GM21619 (cell line): ENCODE measurements around the gene ZNF587B.
"Not testable (repeated sequence)": the region's sequence is repeated elsewhere in the genome, so short reads cannot be mapped to it uniquely, and the experiment has no call there.

Experiments
- ATAC-seq: cut with Tn5 transposase; IDR thresholded peaks from one replicate; pipeline ENCODE4 v1.9.1; 2021; ENCODE audit not compliant: unreplicated experiment

Gene ZNF587B

DNA sequence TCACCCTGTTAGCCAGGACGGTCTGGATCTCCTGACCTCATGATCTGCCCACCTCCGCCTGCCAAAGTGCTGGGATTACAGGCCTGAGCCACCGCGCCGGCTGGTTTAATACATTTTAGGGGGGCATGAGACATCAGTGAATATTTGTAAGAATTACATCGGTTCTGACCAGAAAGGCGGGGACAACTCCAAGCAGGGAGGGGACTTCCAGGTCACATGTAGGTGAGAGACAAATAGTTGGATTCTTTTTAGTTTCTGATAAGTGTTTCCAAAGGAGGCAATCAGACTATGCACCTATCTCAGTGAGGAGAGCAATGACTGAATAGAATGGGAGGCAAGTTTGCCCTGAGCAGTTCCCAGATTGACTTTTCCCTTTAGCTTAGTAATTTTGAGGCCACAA, 11.7 kb upstream of the ZNF587B start:
- no peak for ATAC-seq

DNA sequence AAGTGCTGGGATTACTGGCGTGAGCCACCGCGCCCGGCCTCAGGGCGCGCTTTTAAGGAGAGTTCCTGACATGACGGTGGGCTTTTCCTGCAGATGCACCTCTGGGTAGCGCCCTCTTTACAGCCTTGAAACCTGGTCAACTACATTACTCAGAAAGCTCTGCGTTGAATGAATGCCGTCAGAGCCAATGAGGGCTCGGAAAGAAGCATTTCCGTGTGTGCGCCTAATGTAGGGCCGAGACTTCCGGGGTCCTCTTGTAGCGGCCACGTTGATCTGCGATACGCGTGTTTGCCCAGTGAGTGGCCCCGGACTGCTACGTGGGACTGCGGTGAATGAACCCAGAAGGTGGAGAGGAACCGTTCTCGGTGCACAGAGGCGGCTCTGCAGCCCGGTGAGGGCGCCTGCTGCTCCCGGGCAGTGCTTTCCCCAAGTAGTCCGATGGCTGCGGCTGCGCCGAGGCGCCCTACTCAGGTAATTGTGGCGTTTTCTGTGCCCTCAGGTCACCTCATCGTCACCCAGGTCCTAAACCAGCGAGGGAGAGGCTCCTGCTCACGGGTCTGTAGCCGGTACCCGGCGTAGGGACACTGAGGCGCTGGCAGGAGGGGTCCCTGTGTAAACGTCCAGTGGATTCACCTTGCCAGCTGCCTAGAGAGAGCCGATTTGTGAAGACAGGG, 10.5 kb upstream of the ZNF587B start:
- ATAC-seq = peak; percentile 88

DNA sequence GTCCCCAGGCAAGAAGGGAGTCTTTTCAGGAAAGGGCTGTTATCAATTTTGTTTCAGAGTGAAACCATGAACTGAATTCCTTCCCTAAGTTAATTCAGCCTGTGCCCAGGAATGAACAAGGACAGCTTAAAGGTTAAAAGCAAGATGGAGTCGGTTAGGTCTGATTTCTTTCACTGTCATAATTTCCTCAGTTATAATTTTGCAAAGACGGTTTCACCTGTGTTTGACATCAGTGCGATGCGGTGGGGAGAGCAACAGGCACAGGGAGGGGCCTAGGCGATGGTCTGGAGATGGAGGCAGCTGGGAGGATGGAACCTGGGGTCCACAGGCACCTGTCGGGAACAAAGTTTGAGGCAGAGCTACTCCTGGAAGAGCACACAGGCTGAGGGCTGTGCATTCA, 9.5 kb upstream of the ZNF587B start:
- no peak for ATAC-seq

DNA sequence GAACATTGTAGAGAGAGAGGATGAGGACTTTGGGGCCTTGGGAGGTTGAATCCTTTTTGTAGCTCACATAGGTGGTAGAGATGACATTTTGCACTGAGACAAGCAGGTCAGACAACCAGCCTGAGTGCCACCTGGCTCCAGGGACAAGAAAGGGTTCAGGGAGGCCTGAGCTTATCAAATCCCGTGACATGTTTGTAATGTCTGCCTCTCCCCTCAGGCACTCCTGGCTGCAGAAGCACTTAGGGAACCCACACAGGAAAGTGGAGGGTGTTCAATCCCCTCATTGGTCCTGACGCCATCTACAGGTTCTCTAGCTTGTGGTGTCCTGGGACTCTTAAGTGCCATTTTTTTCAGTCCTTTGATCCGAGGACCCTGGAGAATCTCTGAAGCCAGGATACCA, 9.0 kb upstream of the ZNF587B start:
- ATAC-seq = not testable (repeated sequence)

DNA sequence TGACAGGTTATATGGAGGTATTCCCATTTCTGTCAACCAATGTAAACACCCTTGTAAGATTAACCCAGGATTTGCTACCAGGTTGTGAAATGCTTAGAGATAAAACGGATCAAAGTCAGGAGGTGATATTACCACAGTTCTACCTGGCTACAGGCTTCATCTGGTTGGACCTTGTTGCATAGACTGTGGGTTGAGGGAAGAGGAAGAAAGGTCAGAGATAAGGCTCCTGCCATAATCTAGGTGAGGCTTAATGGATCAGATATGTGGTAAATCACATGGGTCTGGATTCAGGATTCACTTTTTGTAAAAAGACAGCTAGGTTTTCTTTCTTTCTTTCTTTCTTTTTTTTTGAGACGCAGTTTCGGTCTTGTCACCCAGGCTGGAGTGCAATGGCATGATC, 8.6 kb upstream of the ZNF587B start:
- ATAC-seq = not testable (repeated sequence)

DNA sequence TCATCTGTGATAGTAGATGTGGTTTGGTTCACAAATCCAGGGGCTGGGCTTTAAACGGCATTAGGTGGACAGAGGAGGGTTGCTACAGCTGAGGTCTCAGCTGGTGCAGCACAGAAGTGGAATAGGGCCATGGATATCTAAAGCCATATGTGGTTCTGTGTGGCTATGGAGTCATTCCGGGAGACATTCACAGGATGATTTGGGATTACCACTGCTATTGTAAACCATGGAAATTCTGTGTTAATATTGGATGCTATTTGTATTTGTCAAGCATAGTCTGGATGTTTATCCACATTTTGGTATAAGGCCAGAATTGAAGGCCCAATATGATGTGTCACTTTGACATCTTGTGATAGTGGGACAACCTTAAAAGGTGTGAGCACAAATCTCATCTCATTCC, 6.9 kb upstream of the ZNF587B start:
- ATAC-seq = not testable (repeated sequence)

DNA sequence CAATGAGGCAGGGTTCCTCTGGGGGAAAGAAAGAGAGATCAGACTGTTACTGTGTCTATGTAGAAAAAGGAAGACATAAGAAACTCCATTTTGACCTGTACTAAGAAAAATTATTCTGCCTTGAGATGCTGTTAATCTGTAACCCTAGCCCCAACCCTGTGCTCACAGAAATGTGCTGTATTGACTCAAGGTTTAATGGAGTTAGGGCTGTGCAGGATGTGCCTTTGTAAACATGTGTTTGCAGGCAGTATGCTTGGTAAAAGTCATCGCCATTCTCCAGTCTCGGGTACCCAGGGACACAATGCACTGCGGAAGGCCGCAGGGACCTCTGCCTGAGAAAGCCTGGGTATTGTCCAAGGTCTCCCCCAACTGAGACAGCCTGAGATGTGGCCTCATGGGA, 6.5 kb upstream of the ZNF587B start:
- ATAC-seq = not testable (repeated sequence)

DNA sequence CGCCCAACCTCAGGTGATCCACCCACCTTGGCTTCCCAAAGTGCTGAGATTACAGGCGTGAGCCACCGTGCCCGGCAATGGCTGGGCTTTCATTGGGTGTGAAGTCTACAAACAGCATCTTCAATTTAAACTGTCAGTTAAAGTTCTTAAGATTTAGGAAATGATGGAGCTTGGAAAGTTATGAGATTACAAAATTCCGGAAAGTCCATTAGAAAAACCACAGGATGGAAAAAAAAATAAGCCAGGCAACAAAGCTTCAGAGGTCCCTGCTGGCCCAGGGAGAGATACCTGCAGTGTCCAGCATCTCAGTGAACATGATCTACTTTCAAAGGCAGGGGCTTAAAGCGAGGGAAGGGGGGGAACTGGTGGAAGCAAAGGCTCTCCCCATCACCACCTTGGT, 4.6 kb upstream of the ZNF587B start:
- ATAC-seq = no peak

DNA sequence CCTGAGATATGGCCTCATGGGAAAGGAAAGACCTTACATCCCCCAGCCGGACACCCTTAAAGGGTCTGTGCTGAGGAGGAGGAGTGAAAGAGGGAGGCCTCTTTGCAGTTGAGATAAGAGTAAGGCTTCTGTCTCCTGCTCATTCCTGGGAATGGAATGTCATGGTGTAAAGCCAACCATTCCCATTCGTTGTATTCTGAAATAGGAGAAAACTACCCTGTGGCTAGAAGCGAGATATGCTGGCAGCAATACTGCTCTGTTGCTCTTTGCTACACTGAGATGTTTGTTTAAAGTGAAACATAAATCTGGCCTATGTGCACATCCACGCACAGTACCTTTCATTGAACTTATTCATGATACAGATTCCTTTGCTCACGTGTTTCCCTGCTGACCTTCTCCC, 783 bp upstream of the ZNF587B start:
- no peak for ATAC-seq

DNA sequence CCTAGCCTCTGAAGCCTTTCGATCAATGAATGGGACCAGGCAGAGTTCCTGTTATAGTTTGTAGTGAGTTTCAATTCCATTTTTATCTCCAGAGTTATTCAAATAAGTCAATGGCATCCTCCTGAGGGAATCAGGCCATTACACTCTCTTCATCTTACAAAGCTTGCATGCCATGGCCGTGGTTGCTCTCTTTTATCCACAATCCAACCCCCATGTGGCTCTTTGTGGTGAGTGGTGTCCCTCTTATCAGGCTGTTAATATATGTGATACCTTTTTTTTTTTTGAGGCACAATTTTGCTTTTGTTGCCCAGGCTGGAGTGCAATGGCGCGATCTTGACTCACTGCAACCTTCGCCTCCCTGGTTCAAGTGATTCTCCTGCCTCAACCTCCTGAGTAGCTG, 6.9 kb downstream of the ZNF587B start:
- not testable (repeated sequence) for ATAC-seq

DNA sequence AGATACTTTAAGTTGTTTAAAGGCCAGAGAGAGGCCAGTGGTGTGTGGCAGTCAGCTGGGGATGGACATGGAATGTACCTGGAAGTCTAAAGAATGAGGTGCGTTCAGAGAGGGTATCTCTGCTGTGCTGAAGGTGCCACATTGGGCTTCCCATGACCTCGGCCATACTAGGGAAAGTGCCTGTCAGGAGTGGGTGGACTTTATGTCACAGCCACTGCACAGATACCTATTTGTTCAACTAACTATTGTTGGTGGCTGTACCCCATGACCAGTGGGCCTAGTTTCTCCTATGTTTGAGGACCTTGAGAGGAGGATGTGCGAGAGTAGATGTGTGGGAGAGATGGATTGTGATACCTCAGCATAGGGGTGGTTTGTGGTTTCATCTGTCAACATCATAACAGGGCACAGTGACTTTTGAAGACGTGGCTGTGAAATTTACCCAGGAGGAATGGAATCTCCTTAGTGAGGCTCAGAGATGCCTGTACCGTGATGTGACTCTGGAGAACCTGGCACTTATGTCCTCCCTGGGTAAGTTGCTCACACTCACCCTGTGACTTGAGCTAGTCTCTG, 8.6 kb downstream of the ZNF587B start:
- not testable (repeated sequence) for ATAC-seq

DNA sequence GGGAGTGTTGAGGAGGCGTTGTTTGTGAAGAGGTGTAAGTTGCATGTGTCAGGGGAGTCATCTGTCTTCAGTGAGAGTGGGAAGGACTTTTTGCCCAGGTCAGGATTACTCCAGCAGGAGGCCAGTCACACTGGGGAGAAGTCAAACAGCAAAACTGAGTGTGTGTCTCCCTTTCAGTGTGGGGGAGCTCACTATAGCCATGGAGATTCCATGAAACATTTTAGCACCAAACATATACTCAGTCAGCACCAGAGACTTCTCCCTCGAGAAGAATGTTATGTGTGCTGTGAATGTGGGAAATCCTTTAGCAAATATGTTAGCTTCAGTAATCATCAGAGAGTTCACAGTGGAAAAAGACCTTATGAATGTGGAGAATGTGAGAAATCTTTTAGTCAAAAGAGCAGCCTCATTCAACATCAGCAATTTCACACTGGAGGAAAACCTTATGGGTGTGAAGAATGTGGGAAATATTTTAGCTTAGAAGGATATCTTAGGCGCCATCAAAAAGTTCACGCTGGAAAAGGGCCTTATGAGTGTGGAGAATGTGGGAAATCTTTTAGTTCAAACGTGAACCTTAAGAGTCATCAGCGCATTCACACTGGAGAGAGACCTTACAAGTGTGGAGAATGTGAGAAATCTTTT, 11.1 kb downstream of the ZNF587B start:
- ATAC-seq = no peak

DNA sequence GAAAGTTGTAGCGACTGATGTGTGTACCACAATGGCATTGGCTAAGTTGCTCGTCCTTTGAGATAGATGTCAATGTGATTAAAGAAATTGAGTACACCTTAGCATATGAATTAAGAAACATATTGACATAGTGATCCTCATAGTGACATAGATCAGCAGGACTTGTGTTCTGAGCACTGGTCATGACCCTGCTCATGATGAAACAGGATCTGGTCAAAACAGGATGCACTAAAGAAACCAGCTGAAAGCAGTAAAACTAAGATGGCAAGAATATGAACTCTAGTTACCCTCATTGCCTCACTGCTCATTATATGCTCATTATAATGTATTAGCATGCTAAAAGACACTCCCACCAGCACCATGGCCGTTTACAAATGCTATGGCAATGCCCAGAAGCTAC, 17.1 kb downstream of the ZNF587B start:
- ATAC-seq = not testable (repeated sequence)

DNA sequence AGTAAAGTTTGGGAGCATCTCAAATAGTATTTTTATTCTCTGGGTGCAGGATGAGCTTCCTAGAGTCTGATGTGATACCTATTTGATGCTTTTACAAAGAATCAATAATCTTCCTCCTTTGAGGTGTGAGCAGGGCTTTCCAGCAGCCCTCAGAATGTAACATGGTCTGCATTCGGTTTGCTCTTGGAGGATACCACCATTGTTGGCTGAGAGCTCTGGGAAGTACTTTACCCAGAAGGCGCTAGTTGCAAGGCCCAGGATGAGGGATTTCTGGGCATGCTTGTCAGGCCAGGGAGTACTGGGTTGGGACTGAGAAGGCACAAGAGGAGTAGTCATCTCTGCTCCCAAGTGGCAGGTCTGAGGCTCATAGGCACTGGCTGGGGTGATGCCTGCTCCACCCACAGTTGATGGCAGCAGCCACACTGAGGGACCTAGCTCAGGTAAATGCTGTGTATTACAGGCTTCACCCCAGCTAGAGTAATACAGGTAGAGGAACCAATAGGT, 19.1 kb downstream of the ZNF587B start:
- peak; percentile 19 for ATAC-seq

DNA sequence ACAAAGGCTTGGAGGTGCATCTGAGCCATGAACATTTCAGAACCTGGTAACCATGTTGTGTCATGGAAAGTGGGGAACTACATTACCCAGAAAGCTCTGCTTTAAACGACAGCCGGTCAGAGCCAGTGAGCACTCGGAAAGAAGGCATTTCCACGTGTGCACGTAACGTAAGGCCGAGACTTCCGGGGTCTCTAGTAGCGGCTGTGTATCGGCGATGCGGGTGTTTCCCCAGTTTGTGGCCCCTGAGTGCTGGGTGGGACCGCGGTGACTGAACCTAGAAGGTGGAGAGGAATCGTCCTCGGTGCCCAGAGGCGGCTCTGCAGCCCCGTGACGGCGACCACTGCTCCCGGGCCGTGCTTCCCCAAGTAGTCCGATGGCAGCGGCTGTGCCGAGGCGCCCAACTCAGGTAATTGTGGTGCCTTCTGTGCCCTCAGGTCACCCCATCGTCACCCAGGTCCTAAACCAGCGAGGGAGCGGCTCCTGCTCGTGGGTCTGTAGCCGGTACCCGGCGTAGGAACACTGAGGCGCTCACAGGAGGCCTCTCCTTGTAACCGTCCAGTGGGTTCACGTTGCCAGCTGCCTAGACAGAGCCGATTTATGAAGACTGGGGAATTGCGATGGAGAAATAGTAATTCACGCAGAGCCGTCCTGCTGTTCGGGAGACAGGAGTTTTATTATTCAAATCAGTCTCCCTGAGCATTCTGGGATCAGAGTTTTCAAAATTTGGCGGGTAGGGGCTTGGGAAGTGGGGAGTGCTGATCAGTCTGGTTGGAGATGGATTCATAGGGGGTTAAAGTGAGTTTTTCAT, 19.8 kb downstream of the ZNF587B start, which contains the start of gene ZNF587:
Gene ZNF587, plus strand, starts transcription at position 194 of the 808 bp plus-strand sequence. Its CDS starts 180 bp downstream, at position 374.
- ATAC-seq = peak; percentile 97

DNA sequence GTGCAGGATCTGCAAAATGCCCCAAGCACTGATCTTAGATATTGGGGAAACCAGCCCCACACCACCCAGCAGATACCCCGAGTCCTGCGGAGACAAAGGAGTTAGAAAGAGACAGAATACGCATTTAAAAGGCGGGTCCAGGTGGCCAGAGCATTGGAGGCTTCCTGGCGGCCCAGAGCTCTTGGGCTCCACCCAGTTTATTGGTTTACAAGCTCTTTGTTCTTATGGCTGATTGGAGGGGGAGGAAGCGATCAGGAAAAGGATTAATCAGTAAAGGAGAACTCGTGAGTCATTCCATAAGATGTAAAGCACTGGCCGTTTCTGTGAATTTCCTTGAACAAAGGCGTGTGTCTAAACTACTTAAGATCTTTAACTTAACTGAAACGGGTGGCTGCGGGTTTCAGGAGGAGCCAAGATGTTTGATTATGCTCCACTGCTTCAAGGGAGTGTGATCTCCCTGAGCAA, 20.5 kb downstream of the ZNF587B start:
- ATAC-seq = no peak

DNA sequence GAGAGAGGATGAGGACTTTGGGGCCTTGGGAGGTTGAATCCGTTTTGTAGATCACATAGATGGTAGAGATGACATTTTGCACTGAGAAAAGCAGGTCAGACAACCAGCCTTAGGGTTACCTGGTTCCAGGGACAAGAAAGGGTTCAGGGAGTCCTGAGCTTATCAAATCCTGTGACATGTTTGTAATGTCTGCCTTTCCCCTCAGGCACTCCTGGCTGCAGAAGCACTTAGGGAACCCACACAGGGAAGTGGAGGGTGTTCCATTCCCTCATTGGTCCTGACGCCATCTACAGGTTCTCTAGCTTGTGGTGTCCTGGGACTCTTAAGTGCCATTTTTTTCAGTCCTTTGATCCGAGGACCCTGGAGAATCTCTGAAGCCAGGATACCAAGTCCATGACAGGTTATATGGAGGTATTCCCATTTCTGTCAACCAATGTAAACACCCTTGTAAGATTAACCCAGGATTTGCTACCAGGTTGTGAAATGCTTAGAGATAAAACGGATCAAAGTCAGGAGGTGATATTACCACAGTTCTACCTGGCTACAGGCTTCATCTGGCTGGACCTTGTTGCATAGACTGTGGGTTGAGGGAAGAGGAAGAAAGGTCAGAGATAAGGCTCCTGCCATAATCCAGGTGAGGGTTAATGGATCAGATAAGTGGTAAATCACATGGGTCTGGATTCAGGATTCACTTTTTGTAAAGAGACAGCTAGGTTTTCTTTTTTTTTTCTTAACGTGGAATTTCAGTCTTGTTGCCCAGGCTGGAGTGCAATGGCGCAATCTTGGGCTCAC, 21.9 kb downstream of the ZNF587B start:
- not testable (repeated sequence) for ATAC-seq

DNA sequence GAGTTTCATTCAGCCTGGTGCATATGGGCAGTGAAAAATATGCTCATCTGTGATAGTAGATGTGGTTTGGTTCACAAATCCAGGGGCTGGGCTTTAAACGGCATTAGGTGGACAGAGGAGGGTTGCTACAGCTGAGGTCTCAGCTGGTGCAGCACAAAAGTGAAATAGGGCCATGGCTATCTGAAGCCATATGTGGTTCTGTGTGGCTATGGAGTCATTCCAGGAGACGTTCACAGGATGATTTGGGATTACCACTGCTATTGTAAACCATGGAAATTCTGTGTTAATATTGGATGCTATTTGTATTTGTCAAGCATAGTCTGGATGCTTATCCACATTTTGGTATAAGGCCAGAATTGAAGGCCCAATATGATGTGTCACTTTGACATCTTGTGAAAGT, 24.0 kb downstream of the ZNF587B start:
- not testable (repeated sequence) for ATAC-seq

DNA sequence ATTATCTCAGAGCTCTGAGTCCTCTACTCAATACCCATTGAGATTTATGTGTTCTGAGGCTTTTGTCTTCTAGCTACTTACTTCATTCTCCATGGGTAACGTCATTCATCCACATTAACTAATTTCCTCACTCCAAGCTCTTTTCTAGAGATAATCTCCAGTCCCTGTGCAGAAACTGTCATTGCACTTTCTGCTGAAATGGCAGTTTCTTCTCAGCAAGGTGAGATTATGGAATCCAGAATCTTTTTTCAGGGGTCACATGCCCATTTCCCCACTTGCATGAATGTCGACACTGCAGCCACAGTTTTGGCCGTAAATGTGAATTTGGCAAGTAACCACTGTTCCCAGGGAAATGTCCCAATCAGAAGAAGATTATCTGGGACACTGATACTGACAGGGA, 32.3 kb downstream of the ZNF587B start:
- not testable (repeated sequence) for ATAC-seq

DNA sequence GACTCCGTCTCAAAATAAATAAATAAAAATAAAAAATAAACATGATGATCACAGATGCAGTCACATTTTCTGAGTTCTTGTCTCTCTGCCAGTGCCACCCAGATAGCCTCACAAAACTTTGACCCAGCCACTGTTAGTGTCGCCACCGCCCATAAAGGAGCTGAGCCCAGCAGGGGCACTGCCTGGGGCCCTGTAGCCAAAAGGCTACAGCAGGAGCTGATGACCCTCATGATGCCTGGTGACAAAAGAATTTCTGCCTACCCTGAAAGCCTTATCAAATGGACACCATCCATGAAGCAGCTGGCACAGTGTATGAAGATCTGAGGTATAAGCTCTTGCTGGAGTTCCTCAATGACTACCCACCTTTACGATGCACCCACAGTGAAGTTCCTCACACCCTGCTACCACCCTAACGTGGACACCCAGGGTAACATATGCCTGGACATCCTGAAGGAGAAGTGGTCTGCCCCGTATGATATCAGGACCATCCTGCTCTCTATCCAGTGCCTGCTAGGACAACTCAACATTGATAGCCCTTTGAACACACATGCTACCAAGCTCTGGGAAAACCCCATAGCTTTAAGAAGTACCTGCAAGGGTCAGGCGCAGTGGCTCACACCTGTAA, 37.9 kb downstream of the ZNF587B start:
- no peak for ATAC-seq
